HCT116 (cell line): ENCODE data around the gene DUSP14. TPM values are rescaled to one million over a fixed set of nuclear protein-coding genes. Genes with fewer than 3 reads are reported as not detected.

ENCODE experiments used
- ATAC-seq: fragments of 200-7000 bp; cut with Tn5 transposase; 2 replicates; pipeline ENCODE4 v1.9.1; 2020; ENCODE audit warnings: mild to moderate bottlenecking, moderate library complexity
- BruUV-seq: library from RNA; stranded (reverse); fragments of 400-500 nt; replicated peaks from 2 replicates; lab custom pipeline; 2021; lab: Mats Ljungman, UMichigan
- CTCF ChIA-PET: fragments of 300-600 bp; sonication (Branson Sonifier 250); formaldehyde crosslinking; loops from one replicate; lab custom pipeline; 2021; ENCODE audit warnings: antibody characterized with exemption; lab: Charles Lee
- POLR2A ChIA-PET: fragments of 300-600, 350-600 bp; sonication (Branson Sonifier 250); formaldehyde crosslinking; loops from one replicate; lab custom pipeline; 2021; ENCODE audit warnings: antibody characterized with exemption; lab: Charles Lee
- RAD21 ChIA-PET, 2 experiments: fragments of 300-600 bp; sonication (Branson Sonifier 250); formaldehyde crosslinking; loops; one replicate each; lab custom pipeline; 2023; ENCODE audit warnings: low total read pairs in 2 of 2; ENCODE audit not compliant: uncharacterized antibody in 2 of 2, unreplicated experiment in 2 of 2, low non-redundant PET in 1 of 2; lab: Charles Lee
- DNase-seq: peaks from one replicate; pipeline ENCODE4 v3.0.0-alpha.2; 2010; ENCODE audit warnings: low read depth, low spot score
- H2AFZ ChIP-seq: fragments of 200-600 bp; shearing (Covaris generic), sonication (generic); 2 replicates; pipeline ENCODE4 v1.6.1; 2017; ENCODE audit warnings: low read depth, mixed run types, mixed read lengths, antibody characterized with exemption, low read length; ENCODE audit not compliant: poor library complexity, severe bottlenecking
- H3K27ac ChIP-seq: 2 replicates; pipeline ENCODE4 v1.5.1; 2012; ENCODE audit warnings: low read depth, low read length
- H3K27me3 ChIP-seq: fragments of 200-600 bp; sonication (generic); 2 replicates; pipeline ENCODE4 v1.6.1; 2016; ENCODE audit warnings: mixed run types, low read length, mixed read lengths; ENCODE audit not compliant: insufficient read depth
- H3K36me3 ChIP-seq, 2 experiments: fragments of 200-500 bp in 1 of 2; fragments of 200-600 bp in 1 of 2; sonication (Bioruptor generic) in 1 of 2; sonication (generic) in 1 of 2; 2 replicates each; pipeline versions ENCODE4 v1.5.1 to v1.6.1; 2014 to 2016; ENCODE audit warnings: low read length in 2 of 2, inconsistent platforms in 1 of 2, mixed read lengths in 1 of 2, mixed run types in 1 of 2; ENCODE audit not compliant: insufficient read depth in 2 of 2, control insufficient read depth in 1 of 2
- H3K4me1 ChIP-seq, 2 experiments: fragments of 200-600 bp in 1 of 2; sonication (generic) in 1 of 2; 2 replicates each; pipeline versions ENCODE4 v1.5.1 to v1.6.1; 2012 to 2017; ENCODE audit warnings: low read length in 2 of 2, inconsistent platforms in 1 of 2, mild to moderate bottlenecking in 1 of 2, mixed read lengths in 1 of 2, mixed run types in 1 of 2, moderate library complexity in 1 of 2; ENCODE audit not compliant: insufficient read depth in 2 of 2, control insufficient read depth in 1 of 2
- H3K4me2 ChIP-seq: fragments of 200-600 bp; sonication (generic); 2 replicates; pipeline ENCODE4 v1.6.1; 2017; ENCODE audit warnings: mixed run types, low read length, mixed read lengths
- H3K4me3 ChIP-seq, 2 experiments: fragments of 200-600 bp in 1 of 2; sonication (generic) in 1 of 2; replicated peaks in 1 of 2; 2 replicates each; pipeline ENCODE4 v1.5.1; 2011 to 2016; ENCODE audit warnings: low read length in 2 of 2, control low read depth in 1 of 2, low read depth in 1 of 2, mild to moderate bottlenecking in 1 of 2, mixed read lengths in 1 of 2, mixed run types in 1 of 2
- H3K79me2 ChIP-seq: fragments of 200-600 bp; sonication (generic); 2 replicates; pipeline ENCODE4 v1.6.1; 2017; ENCODE audit warnings: mild to moderate bottlenecking, mixed run types, low read length, moderate library complexity, mixed read lengths; ENCODE audit not compliant: insufficient read depth
- H3K9ac ChIP-seq: fragments of 200-600 bp; sonication (generic); 2 replicates; pipeline ENCODE4 v1.6.1; 2016; ENCODE audit warnings: low read length, mixed read lengths
- H3K9me2 ChIP-seq: fragments of 200-600 bp; sonication (generic), shearing (Covaris generic); 2 replicates; pipeline ENCODE4 v1.6.1; 2017; ENCODE audit warnings: mixed run types, mild to moderate bottlenecking, moderate library complexity; ENCODE audit not compliant: insufficient read depth
- H3K9me3 ChIP-seq, 2 experiments: fragments of 200-500 bp in 1 of 2; fragments of 200-600 bp in 1 of 2; sonication (Bioruptor generic) in 1 of 2; sonication (generic) in 1 of 2; 2 replicates each; pipeline ENCODE4 v1.6.1; 2014 to 2017; ENCODE audit warnings: low read length in 2 of 2, mixed read lengths in 2 of 2, inconsistent platforms in 1 of 2, low read depth in 1 of 2, mild to moderate bottlenecking in 1 of 2, mixed run types in 1 of 2, moderate library complexity in 1 of 2; ENCODE audit not compliant: control insufficient read depth in 1 of 2, insufficient read depth in 1 of 2
- H4K20me1 ChIP-seq: fragments of 200-600 bp; sonication (generic), shearing (Covaris generic); 2 replicates; pipeline ENCODE4 v1.6.1; 2017; ENCODE audit warnings: mixed run types, mild to moderate bottlenecking, moderate library complexity; ENCODE audit not compliant: insufficient read depth
- ATF3 ChIP-seq: IDR thresholded peaks from 2 replicates; pipeline ENCODE4 v1.6.1; 2012
- CBX3 ChIP-seq: IDR thresholded peaks from 2 replicates; pipeline ENCODE4 v1.6.1; 2012; ENCODE audit warnings: low read depth
- CEBPB ChIP-seq: IDR thresholded peaks from 2 replicates; pipeline ENCODE4 v1.6.1; 2012; ENCODE audit warnings: low read depth
- CTCF ChIP-seq, 3 experiments: fragments of 200-600 bp in 1 of 3; sonication (generic) in 1 of 3; IDR thresholded peaks in 2 of 3; conservative IDR thresholded peaks in 1 of 3; 2 replicates each; pipeline ENCODE4 v1.5.1; 2012 to 2017; ENCODE audit warnings: low read depth in 2 of 3, low read length in 2 of 3, antibody characterized with exemption in 1 of 3, borderline replicate concordance in 1 of 3, control low read depth in 1 of 3, mild to moderate bottlenecking in 1 of 3, mixed read lengths in 1 of 3, mixed run types in 1 of 3, moderate library complexity in 1 of 3; ENCODE audit not compliant: insufficient read depth in 1 of 3
- EGR1 ChIP-seq: IDR thresholded peaks from 2 replicates; pipeline ENCODE4 v1.6.1; 2012; ENCODE audit warnings: low read depth
- ELF1 ChIP-seq: IDR thresholded peaks from 2 replicates; pipeline ENCODE4 v1.6.1; 2012; ENCODE audit warnings: low read depth, borderline replicate concordance
- EZH2 ChIP-seq: fragments of 200-600 bp; sonication (generic); IDR thresholded peaks from 2 replicates; pipeline ENCODE4 v1.6.1; 2017; ENCODE audit warnings: antibody characterized with exemption, mixed run types
- EZH2phosphoT487 ChIP-seq: fragments of 200-600 bp; IDR thresholded peaks from 2 replicates; pipeline ENCODE4 v1.6.1; 2018; ENCODE audit warnings: antibody characterized with exemption, borderline replicate concordance
- POLR2A ChIP-seq: IDR thresholded peaks from 2 replicates; pipeline ENCODE4 v1.7.0; 2011; ENCODE audit warnings: borderline replicate concordance; ENCODE audit not compliant: insufficient read depth, insufficient read length; ENCODE audit errors: extremely low read depth
- REST ChIP-seq: IDR thresholded peaks from 2 replicates; pipeline ENCODE4 v1.6.1; 2012; ENCODE audit warnings: low read depth
- SP1 ChIP-seq: IDR thresholded peaks from 2 replicates; pipeline ENCODE4 v1.6.1; 2012; ENCODE audit warnings: low read depth
- SRF ChIP-seq: IDR thresholded peaks from 2 replicates; pipeline ENCODE4 v1.6.1; 2012; ENCODE audit warnings: low read depth
- TCF7L2 ChIP-seq: IDR thresholded peaks from 2 replicates; pipeline ENCODE4 v1.7.0; 2011; ENCODE audit warnings: borderline replicate concordance, inconsistent platforms; ENCODE audit not compliant: insufficient read depth, insufficient read length; ENCODE audit errors: extremely low read depth
- YY1 ChIP-seq: IDR thresholded peaks from 2 replicates; pipeline ENCODE4 v1.6.1; 2011; ENCODE audit warnings: low read length, low read depth, moderate library complexity, mild to moderate bottlenecking; ENCODE audit not compliant: insufficient replicate concordance; ENCODE audit errors: extremely low read depth
- ZFX ChIP-seq: fragments of 450-650 bp; IDR thresholded peaks from 2 replicates; pipeline ENCODE4 v1.6.1; 2017
- intact Hi-C: fragments of 100-400 bp; cut with micrococcal nuclease; formaldehyde crosslinking; loops from 2 replicates; pipeline ENCODE4 v1.10.0; 2022
- total RNA-seq: library from RNA; stranded (reverse); gene quantifications from one replicate; pipeline ENCODE4 v1.2.1, GENCODE V29; 2021; ENCODE audit not compliant: unreplicated experiment

The DUSP14 gene
- total RNA-seq, 1 experiment from 2014 or later = 27.6 TPM

DNA sequence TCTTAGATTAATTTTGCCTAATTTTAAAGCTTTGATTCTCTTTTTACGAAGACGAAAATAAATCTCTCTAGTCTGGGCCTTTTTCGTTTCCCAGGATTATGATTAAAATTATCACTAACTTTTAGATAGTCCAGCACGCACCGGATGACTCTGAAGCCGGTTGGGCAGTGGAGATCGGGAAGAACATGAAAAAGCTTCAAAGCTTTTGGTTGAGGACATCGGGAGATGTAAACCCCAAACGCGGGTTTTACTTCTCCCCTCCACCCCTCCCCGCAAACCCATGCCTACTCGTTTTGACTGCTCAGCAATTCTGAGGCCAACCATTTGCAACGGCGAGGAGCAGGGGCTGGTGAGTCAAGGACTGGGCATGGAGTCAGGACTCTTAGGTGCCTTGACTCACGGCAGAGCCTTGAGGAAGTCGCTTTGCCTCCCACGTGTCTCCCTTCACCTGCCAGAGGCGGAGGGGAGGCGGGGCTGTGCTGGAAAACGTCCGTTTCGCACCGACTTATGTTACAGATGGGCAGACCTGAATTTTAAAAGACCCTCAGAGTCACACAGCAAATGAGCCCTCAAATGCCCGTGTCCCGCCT, 989 bp upstream of the DUSP14 start (continued):
- TF ChIP-seq EZH2phosphoT487 (no peak), ZFX (no peak), EZH2 (no peak), ELF1 (no peak; the same call in 1 of the 2 replicates), POLR2A (no peak), CEBPB (no peak), SP1 (peak; percentile 58), SRF (no peak), YY1 (peak; percentile 74)

DNA sequence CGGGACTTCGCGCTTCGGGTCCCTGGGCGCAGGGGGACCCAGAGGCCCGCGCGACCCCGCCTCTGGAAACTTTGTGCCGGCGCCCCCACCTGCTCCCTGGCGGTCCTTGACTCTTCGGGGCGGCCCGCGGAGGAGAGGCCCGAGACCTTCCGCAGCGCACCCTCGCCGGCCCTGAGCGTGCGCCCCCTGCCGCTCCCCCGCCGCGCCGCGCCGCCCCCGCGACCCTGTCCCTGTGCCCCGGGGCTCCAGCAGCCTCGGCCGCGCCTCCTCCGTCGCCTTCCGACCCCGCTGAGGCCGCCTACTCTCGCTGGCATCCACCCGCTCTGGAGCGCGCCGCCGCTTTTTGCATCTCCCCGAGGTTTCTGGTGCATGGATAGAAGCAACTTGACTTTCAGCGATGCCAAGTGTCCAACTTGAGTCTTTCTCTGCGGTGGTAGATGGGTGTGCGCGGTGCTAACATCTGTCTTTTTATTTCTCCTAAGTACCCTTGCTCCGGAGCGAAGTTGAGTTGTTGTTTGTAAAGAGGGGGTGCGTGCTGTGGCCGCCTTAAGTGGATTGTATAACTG, 414 bp downstream of the DUSP14 start:
- Histone ChIP-seq H3K9me3 (no peaks in the 10 kb centered on the region), H3K4me2 (peak overlapping the region; percentile 86), H3K4me1 (peaks cover 49 to 71% of the 10 kb centered on the region in 2 experiments), H3K27ac (peak overlapping the region; percentile 76), H3K27me3 (no peaks in the 10 kb centered on the region), H4K20me1 (peaks cover 9% of the 10 kb centered on the region; the same call in 1 of the 2 replicates), H3K9ac (peak overlapping the region; percentile 78), H3K4me3 (peak overlapping the region; percentile 72 to 76), H2AFZ (no peak overlapping the region), H3K9me2 (no peaks in the 10 kb centered on the region), H3K79me2 (peaks cover 51% of the 10 kb centered on the region), H3K36me3 (no peaks in the 10 kb centered on the region)
- no TSS peak for BruUV-seq
- intact Hi-C loops = loop anchor here (2.0 to 5.0 kb wide), 2 partner anchors 83 to 117 kb away; partner anchors contain the start of genes ACACA, SYNRG and TADA2A
- ATAC-seq (peak; percentile 23), DNase-seq (no peak)
- CTCF ChIA-PET = no interaction called here
- POLR2A ChIA-PET = no interaction called here
- RAD21 ChIA-PET = no interaction called here
- TF ChIP-seq ATF3 (no peak), TCF7L2 (no peak), CEBPB (no peak), EZH2 (no peak), EZH2phosphoT487 (no peak), CTCF (IDR thresholded peaks at IDR 0.05 in 2 of 3, conservative IDR thresholded peaks at IDR 0.05 in 1 of 3; ENCODE audit: borderline replicate concordance in 1 of 3, insufficient read depth in 1 of 3, low read depth in 2 of 3, low read length in 2 of 3) (peak in 1 of 3 experiments; percentile 21; a peak in 1 of 6 replicates), ZFX (0 out of 2 replicates have a peak, but pooled peaks have one; percentile 49), REST (no peak), CBX3 (no peak), EGR1 (peak; percentile 70)
